Stomach (tissue), 9 donors: ENCODE data around the gene ADD2. TPM values are rescaled to one million over a fixed set of nuclear protein-coding genes. Genes with fewer than 3 reads are reported as not detected.

Experiments used
- DNase-seq, 2 donors: peaks; one replicate each; pipeline versions ENCODE4 v3.0.0 to v3.0.0-alpha.2; 2013 to 2019
- H3K27ac ChIP-seq, 5 donors: fragments of 200-600 bp in 4 of 5; sonication (generic) in 4 of 5; one replicate each; pipeline ENCODE4 v1.5.1; 2013 to 2019; ENCODE audit warnings: mild to moderate bottlenecking in 1 of 5, moderate library complexity in 1 of 5
- H3K27me3 ChIP-seq, 3 donors: fragments of 200-600 bp; sonication (generic); one replicate each; pipeline ENCODE4 v1.5.1; 2017 to 2019; ENCODE audit warnings: mixed run types in 1 of 3
- H3K36me3 ChIP-seq, 4 donors: fragments of 200-600 bp; sonication (generic); 1 replicate in 3 of 4; 2 replicates in 1 of 4; pipeline ENCODE4 v1.5.1; 2016 to 2019
- H3K4me1 ChIP-seq, 4 donors: fragments of 200-600 bp; sonication (generic); one replicate each; pipeline ENCODE4 v1.5.1; 2016 to 2019
- H3K4me3 ChIP-seq, 4 donors: fragments of 200-600 bp; sonication (generic) in 3 of 4; one replicate each; pipeline ENCODE4 v1.5.1; 2016 to 2019; ENCODE audit warnings: mild to moderate bottlenecking in 1 of 4
- H3K9me3 ChIP-seq, 4 donors: fragments of 200-600 bp; sonication (generic); one replicate each; pipeline ENCODE4 v1.5.1; 2016 to 2019
- EP300 ChIP-seq: sonication (generic); formaldehyde crosslinking; IDR thresholded peaks from one replicate; pipeline ENCODE4 v1.6.1; 2017; ENCODE audit warnings: antibody characterized with exemption
- POLR2A ChIP-seq, 4 donors: fragments of 450-650 bp; IDR thresholded peaks; one replicate each; pipeline ENCODE4 v1.6.1; 2016; ENCODE audit warnings: antibody characterized with exemption in 4 of 4, control low read depth in 2 of 4, mild to moderate bottlenecking in 1 of 4, moderate library complexity in 1 of 4
- POLR2AphosphoS5 ChIP-seq, 3 donors: sonication (generic); formaldehyde crosslinking; IDR thresholded peaks; one replicate each; pipeline ENCODE4 v1.6.1; 2016; ENCODE audit warnings: antibody characterized with exemption in 3 of 3
- WGBS, 5 donors: extraction: QIAGEN DNeasy Blood & Tissue Kit in 3 of 5; methylation state at CpG; one replicate each; pipeline versions ENCODE4 v1.1.5 to v1.1.7; 2013 to 2018; 5-methylcytosine and 5-hydroxymethylcytosine counted together
- intact Hi-C: fragments of 100-400 bp; cut with DNase I; formaldehyde crosslinking; loops from one replicate; pipeline ENCODE4 v1.15.1; 2023; ENCODE audit warnings: low total_unique reads
- polyA plus RNA-seq, 3 donors: library from polyadenylated mRNA; stranded (reverse); fragments of 200-250 nt; gene quantifications; one replicate each; pipeline ENCODE4 v1.2.3, GENCODE V29; 2013
- total RNA-seq, 5 donors: library from RNA; depleted of rRNA; stranded (reverse); fragments of >200 nt; gene quantifications; one replicate each; pipeline versions ENCODE4 v1.1.0 to v1.2.3, GENCODE V29; 2014 to 2016
- TF ChIP-seq, protein P1 (sequence below), 7 experiments: fragments of 450-650 bp in 4 of 7; fragments of 200-600 bp in 3 of 7; sonication (generic) in 3 of 7; IDR thresholded peaks; one replicate each; pipeline ENCODE4 v1.5.1; 2016 to 2019; ENCODE audit warnings: antibody characterized with exemption in 7 of 7, control low read depth in 2 of 7, mild to moderate bottlenecking in 1 of 7
- donor health status: healthy with polysubstance abuse.
- donor health status: Bipolar disorder and iron deficiency.
- donor health status: healthy.

ADD2 gene
- total and polyA plus RNA-seq, 8 donors, result 0.12 to 5.5 (median 1.5) TPM; not detected in 2

DNA sequence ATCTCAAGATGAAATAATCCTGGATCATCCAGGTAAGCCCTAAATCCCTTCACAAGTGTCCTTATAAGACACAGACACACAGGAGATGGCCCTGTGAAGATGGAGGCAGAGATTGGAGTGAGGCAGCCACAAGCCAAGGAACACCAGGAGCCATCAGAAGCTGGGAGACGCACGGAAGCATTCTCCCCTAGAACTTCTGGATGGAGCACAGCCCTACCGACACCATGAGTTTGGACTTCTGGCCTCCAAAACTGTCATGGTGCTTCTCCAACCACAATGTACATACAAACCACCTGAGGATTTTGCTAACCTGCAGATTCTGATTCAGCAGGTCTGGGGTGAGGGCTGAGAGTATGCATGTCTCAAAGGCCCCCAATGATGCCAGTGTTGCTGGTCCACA lies 42.5 kb downstream of the ADD2 start:
- Histone ChIP-seq H3K27me3 (no peaks in the 10 kb centered on the region), H3K4me3 (no peak overlapping the region), H3K36me3 (no peaks in the 10 kb centered on the region), H3K9me3 (no peaks in the 10 kb centered on the region), H3K27ac (no peak overlapping the region), H3K4me1 (no peaks in the 10 kb centered on the region)
- intact Hi-C loops, result no loop called here
- DNase-seq, result no peak
- 85 to 97% (median 95%) methylated on average over 3 of the region's 3 CpGs for WGBS, 5 donors
- TF ChIP-seq POLR2AphosphoS5 (IDR thresholded peaks at IDR 0.05), result no peak
- no peak for TF ChIP-seq POLR2A (IDR thresholded peaks at IDR 0.05)
- TF ChIP-seq, protein P1, sequence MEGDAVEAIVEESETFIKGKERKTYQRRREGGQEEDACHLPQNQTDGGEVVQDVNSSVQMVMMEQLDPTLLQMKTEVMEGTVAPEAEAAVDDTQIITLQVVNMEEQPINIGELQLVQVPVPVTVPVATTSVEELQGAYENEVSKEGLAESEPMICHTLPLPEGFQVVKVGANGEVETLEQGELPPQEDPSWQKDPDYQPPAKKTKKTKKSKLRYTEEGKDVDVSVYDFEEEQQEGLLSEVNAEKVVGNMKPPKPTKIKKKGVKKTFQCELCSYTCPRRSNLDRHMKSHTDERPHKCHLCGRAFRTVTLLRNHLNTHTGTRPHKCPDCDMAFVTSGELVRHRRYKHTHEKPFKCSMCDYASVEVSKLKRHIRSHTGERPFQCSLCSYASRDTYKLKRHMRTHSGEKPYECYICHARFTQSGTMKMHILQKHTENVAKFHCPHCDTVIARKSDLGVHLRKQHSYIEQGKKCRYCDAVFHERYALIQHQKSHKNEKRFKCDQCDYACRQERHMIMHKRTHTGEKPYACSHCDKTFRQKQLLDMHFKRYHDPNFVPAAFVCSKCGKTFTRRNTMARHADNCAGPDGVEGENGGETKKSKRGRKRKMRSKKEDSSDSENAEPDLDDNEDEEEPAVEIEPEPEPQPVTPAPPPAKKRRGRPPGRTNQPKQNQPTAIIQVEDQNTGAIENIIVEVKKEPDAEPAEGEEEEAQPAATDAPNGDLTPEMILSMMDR (IDR thresholded peaks at IDR 0.05), result no peak
- no peak for TF ChIP-seq EP300

DNA sequence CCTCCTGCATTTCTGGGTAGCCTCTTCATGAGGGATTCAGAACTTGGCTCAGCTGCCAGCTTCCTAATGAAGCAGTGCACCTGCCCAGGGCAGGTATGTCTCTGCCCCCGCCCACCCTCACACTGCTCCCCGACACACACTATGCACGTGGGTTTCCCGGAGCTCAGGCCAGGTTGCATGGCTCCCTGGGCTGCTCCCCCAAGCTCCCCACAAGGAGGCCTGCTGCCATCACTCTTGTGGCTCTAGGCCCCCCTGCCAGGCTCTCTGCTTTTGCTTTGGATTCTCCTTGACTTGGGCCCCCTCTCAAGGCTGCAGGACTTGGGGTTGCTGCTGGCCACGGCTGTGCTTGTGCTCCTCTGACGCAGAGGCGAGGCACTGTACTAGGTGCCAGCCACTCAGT lies 43.6 kb downstream of the ADD2 start:
- TF ChIP-seq EP300, result no peak
- TF ChIP-seq, protein P1 (IDR thresholded peaks at IDR 0.05), result no peak
- no peak for TF ChIP-seq POLR2AphosphoS5 (IDR thresholded peaks at IDR 0.05)
- TF ChIP-seq POLR2A (IDR thresholded peaks at IDR 0.05), result no peak
- 83 to 96% (median 84%) methylated on average over 7 of the region's 7 CpGs for WGBS, 5 donors
- Histone ChIP-seq H3K27me3 (no peaks in the 10 kb centered on the region), H3K27ac (no peak overlapping the region), H3K36me3 (no peaks in the 10 kb centered on the region), H3K4me1 (no peaks in the 10 kb centered on the region), H3K4me3 (no peak overlapping the region), H3K9me3 (no peaks in the 10 kb centered on the region)
- intact Hi-C loops, result no loop called here
- DNase-seq, result no peak

DNA sequence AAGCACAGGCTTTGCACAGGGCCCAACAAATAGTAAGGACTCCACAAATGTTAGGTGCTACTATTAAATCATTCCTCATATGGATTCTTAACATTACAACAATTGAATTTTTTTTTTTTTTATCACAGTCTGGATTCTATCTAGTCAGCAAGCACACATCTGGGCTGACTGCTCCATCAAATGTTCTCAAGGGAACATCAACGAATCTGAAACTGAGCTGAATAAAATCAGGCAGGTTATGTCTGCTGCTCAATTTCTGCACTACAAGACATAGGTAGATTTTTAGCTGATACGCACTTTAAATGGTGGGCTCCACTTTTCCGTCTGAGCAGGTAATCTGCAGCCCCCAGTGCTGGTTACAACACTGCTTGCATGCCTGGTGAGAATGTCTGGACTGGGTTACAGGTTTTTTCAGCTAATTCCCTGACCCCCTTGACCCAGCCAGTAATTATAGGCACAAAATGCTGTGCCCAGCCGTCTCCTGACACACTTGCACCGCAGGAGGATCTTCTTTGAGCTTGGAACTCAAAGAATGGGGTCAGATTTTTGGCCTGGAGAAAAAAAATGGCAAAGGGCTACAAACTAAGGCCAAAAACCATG lies 44.6 kb downstream of the ADD2 start:
- 79 to 96% (median 85%) methylated on average over 5 of the region's 5 CpGs for WGBS, 5 donors
- TF ChIP-seq EP300 (no peak), POLR2A (IDR thresholded peaks at IDR 0.05) (no peak), POLR2AphosphoS5 (IDR thresholded peaks at IDR 0.05) (no peak)
- TF ChIP-seq, protein P1 (IDR thresholded peaks at IDR 0.05), result no peak
- no peaks in the 10 kb centered on the region for H3K36me3 ChIP-seq
- intact Hi-C loops, result no loop called here
- H3K4me3 ChIP-seq, result no peak overlapping the region
- no peaks in the 10 kb centered on the region for H3K27me3 ChIP-seq
- no peaks in the 10 kb centered on the region for H3K9me3 ChIP-seq
- no peak for DNase-seq
- no peaks in the 10 kb centered on the region for H3K4me1 ChIP-seq
- no peak overlapping the region for H3K27ac ChIP-seq

DNA sequence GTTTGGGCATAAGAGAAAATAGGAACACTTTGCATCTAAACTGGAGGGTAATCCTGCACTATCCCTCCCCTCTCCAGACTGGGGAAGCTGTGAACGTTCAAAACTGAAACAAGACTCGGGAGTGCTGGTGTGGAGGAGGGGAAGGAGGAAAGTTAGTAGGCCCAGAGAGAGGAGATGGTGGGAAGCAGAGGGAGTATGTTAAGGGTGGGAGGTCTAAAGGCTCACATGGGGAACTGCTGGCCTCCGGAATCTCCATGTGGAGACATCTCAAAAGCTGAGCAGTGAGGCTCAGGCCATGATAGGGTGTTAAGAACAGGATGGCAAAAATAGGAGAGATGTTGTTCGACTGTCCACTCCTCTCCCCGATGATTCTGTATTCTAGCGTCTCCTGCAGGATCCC lies 47.9 kb downstream of the ADD2 start:
- Histone ChIP-seq H3K4me3 (no peak overlapping the region), H3K9me3 (no peaks in the 10 kb centered on the region), H3K27ac (no peak overlapping the region), H3K27me3 (no peaks in the 10 kb centered on the region), H3K4me1 (no peaks in the 10 kb centered on the region), H3K36me3 (no peaks in the 10 kb centered on the region)
- intact Hi-C loops, result no loop called here
- TF ChIP-seq POLR2AphosphoS5 (IDR thresholded peaks at IDR 0.05) (no peak), POLR2A (IDR thresholded peaks at IDR 0.05) (no peak), EP300 (no peak)
- TF ChIP-seq, protein P1 (IDR thresholded peaks at IDR 0.05), result no peak
- DNase-seq, result no peak
- 72 to 80% (median 75%) methylated on average over 6 of the region's 6 CpGs for WGBS, 5 donors
